H9 (cell line): ENCODE measurements around the gene ATAD3C. TPM values are rescaled to one million over a fixed set of nuclear protein-coding genes. Genes with fewer than 3 reads are reported as not detected.

Experiments
- DNase-seq: peaks from one replicate; pipeline ENCODE4 v3.0.0-alpha.2; 2017
- H2AFZ ChIP-seq: one replicate; pipeline ENCODE4 v1.6.1; 2013; ENCODE audit warnings: mild to moderate bottlenecking, low read length, control low read depth, moderate library complexity
- H2AK5ac ChIP-seq: 2 replicates; pipeline ENCODE4 v1.6.1; 2013; ENCODE audit warnings: low read length, control low read depth, mixed read lengths; ENCODE audit not compliant: insufficient read length
- H2BK120ac ChIP-seq: one replicate; pipeline ENCODE4 v1.6.1; 2013; ENCODE audit warnings: low read depth, mild to moderate bottlenecking, low read length, control low read depth, inconsistent platforms; ENCODE audit not compliant: poor library complexity, severe bottlenecking
- H2BK12ac ChIP-seq: 2 replicates; pipeline ENCODE4 v1.6.1; 2013; ENCODE audit warnings: low read length, control low read depth, mixed read lengths, low read depth; ENCODE audit not compliant: insufficient read length
- H2BK15ac ChIP-seq: 2 replicates; pipeline ENCODE4 v1.6.1; 2013; ENCODE audit warnings: low read depth, low read length, control low read depth
- H2BK20ac ChIP-seq: one replicate; pipeline ENCODE4 v1.6.1; 2013; ENCODE audit warnings: low read depth, mild to moderate bottlenecking, low read length, control low read depth, inconsistent platforms; ENCODE audit not compliant: poor library complexity, severe bottlenecking
- H2BK5ac ChIP-seq: 2 replicates; pipeline ENCODE4 v1.6.1; 2013; ENCODE audit warnings: low read length, control low read depth, mixed read lengths; ENCODE audit not compliant: insufficient read length
- H3K14ac ChIP-seq: 2 replicates; pipeline ENCODE4 v1.6.1; 2013; ENCODE audit warnings: low read length, control low read depth; ENCODE audit not compliant: insufficient read depth
- H3K18ac ChIP-seq: 2 replicates; pipeline ENCODE4 v1.6.1; 2013; ENCODE audit warnings: low read depth, mild to moderate bottlenecking, mixed read lengths, low read length, control low read depth; ENCODE audit not compliant: insufficient read length
- H3K23ac ChIP-seq: 2 replicates; pipeline ENCODE4 v1.6.1; 2013; ENCODE audit warnings: low read length, control low read depth, mixed read lengths, low read depth; ENCODE audit not compliant: insufficient read length
- H3K23me2 ChIP-seq: 2 replicates; pipeline ENCODE4 v1.6.1; 2013; ENCODE audit warnings: low read depth, mild to moderate bottlenecking, mixed read lengths, low read length, control low read depth; ENCODE audit not compliant: insufficient read length, poor library complexity, severe bottlenecking
- H3K27ac ChIP-seq: 2 replicates; pipeline ENCODE4 v1.5.1; 2013; ENCODE audit warnings: low read length, control low read depth, mixed read lengths, low read depth; ENCODE audit not compliant: insufficient read length
- H3K27me3 ChIP-seq: 2 replicates; pipeline ENCODE4 v1.6.1; 2013; ENCODE audit warnings: low read length, control low read depth, inconsistent platforms; ENCODE audit not compliant: insufficient read depth
- H3K4ac ChIP-seq: 2 replicates; pipeline ENCODE4 v1.6.1; 2013; ENCODE audit warnings: low read depth, mild to moderate bottlenecking, control low read depth, inconsistent platforms, low read length, moderate library complexity
- H3K4me1 ChIP-seq: 2 replicates; pipeline ENCODE4 v1.6.1; 2013; ENCODE audit warnings: low read length, control low read depth, inconsistent platforms; ENCODE audit not compliant: insufficient read depth
- H3K4me2 ChIP-seq: 2 replicates; pipeline ENCODE4 v1.6.1; 2013; ENCODE audit warnings: low read length, control low read depth, mixed read lengths; ENCODE audit not compliant: insufficient read length, insufficient read depth
- H3K56ac ChIP-seq: 2 replicates; pipeline ENCODE4 v1.6.1; 2013; ENCODE audit warnings: low read depth, mild to moderate bottlenecking, mixed read lengths, low read length, control low read depth; ENCODE audit not compliant: insufficient read length
- H3K79me1 ChIP-seq: 2 replicates; pipeline ENCODE4 v1.6.1; 2013; ENCODE audit warnings: low read depth, mild to moderate bottlenecking, moderate library complexity, low read length, control low read depth, inconsistent platforms; ENCODE audit not compliant: insufficient read depth, poor library complexity, severe bottlenecking
- H3K79me2 ChIP-seq: 2 replicates; pipeline ENCODE4 v1.6.1; 2013; ENCODE audit warnings: low read length, control low read depth, inconsistent platforms; ENCODE audit not compliant: insufficient read depth
- H3K9ac ChIP-seq: 2 replicates; pipeline ENCODE4 v1.6.1; 2013; ENCODE audit warnings: low read length, control low read depth, mixed read lengths; ENCODE audit not compliant: insufficient read length; ENCODE audit errors: extremely low read depth
- H3K9me3 ChIP-seq: one replicate; pipeline ENCODE4 v1.6.1; 2013; ENCODE audit warnings: low read depth, low read length, inconsistent platforms; ENCODE audit not compliant: control insufficient read depth
- H3T11ph ChIP-seq: one replicate; pipeline ENCODE4 v1.6.1; 2013; ENCODE audit warnings: mild to moderate bottlenecking, low read length, control low read depth, inconsistent platforms
- H4K20me1 ChIP-seq: one replicate; pipeline ENCODE4 v1.6.1; 2013; ENCODE audit not compliant: control insufficient read depth, insufficient read length, insufficient read depth
- H4K5ac ChIP-seq: 2 replicates; pipeline ENCODE4 v1.6.1; 2013; ENCODE audit warnings: low read depth, mild to moderate bottlenecking, mixed read lengths, low read length, control low read depth; ENCODE audit not compliant: insufficient read length
- H4K8ac ChIP-seq: replicated peaks from 2 replicates; pipeline ENCODE4 v1.6.1; 2013; ENCODE audit warnings: low read length, control low read depth, mixed read lengths, low read depth; ENCODE audit not compliant: insufficient read length
- H4K91ac ChIP-seq: 2 replicates; pipeline ENCODE4 v1.6.1; 2013; ENCODE audit warnings: low read depth, mild to moderate bottlenecking, moderate library complexity, mixed read lengths, low read length, control low read depth; ENCODE audit not compliant: insufficient read length
- H3K27ac Mint-ChIP-seq, 3 experiments: 2 replicates in 2 of 3; 3 replicates in 1 of 3; pipeline ENCODE4 v1.8.0; 2020 to 2021; ENCODE audit warnings: mixed read lengths in 3 of 3, mild to moderate bottlenecking in 1 of 3, moderate library complexity in 1 of 3
- H3K27me3 Mint-ChIP-seq: 2 replicates; pipeline ENCODE4 v1.8.0; 2021; ENCODE audit warnings: low read depth, mild to moderate bottlenecking, moderate library complexity, mixed read lengths
- H3K36me3 Mint-ChIP-seq, 3 experiments: 2 replicates in 2 of 3; 3 replicates in 1 of 3; pipeline ENCODE4 v1.8.0; 2020 to 2021; ENCODE audit warnings: low read depth in 3 of 3, mixed read lengths in 3 of 3; ENCODE audit not compliant: insufficient read depth in 1 of 3
- H3K4me1 Mint-ChIP-seq, 2 experiments: 2 replicates each; pipeline ENCODE4 v1.8.0; 2020; ENCODE audit warnings: mixed read lengths in 2 of 2
- H3K4me3 Mint-ChIP-seq, 2 experiments: 2 replicates in 1 of 2; 3 replicates in 1 of 2; pipeline ENCODE4 v1.8.0; 2020 to 2021; ENCODE audit warnings: mild to moderate bottlenecking in 2 of 2, mixed read lengths in 2 of 2, moderate library complexity in 1 of 2
- H3K9me3 Mint-ChIP-seq, 2 experiments: 2 replicates in 1 of 2; 3 replicates in 1 of 2; pipeline ENCODE4 v1.8.0; 2020; ENCODE audit warnings: mild to moderate bottlenecking in 2 of 2, mixed read lengths in 2 of 2, moderate library complexity in 1 of 2
- CTCF ChIP-seq: fragments of 200-600 bp; sonication (generic); conservative IDR thresholded peaks from 3 replicates; pipeline ENCODE4 v1.8.0; 2021; ENCODE audit warnings: antibody characterized with exemption, mild to moderate bottlenecking
- WGBS: extraction: QIAGEN DNeasy Blood & Tissue Kit; methylation state at CpG from one replicate; pipeline ENCODE4 v1.1.7; 2013; ENCODE audit warnings: missing lambda C conversion rate, low lambda C conversion rate, mixed read lengths; ENCODE audit not compliant: insufficient read length; ENCODE audit errors: extremely low coverage; 5-methylcytosine and 5-hydroxymethylcytosine counted together
- total RNA-seq: library from RNA; stranded (reverse); gene quantifications from 2 replicates; pipeline ENCODE4 v1.2.1, GENCODE V29; 2021

ATAD3C gene
- total RNA-seq, 1 experiment from 2014 or later = 7.7 TPM

DNA sequence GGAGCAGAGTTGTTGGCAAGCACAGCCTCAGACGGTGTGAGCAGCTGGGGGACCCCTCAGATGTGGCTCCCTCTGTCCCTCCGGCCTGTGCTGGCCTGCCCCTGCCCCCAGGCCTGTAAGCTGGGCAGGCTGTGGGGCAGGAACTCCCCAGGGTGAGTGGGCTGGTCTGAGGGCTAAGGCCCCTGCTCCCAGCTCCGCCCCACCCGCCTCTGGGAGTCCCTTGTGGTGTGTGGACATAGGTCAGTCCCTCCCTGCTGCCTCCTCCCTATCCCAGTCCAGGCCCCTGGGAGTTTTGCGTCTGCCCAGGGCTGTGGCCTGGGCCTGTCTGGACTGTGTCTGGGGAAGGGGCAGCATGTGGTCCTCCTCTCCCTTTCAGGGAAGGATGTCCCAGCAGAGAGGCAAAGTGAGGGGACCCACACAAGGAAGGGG is 17.6 kb upstream of the ATAD3C start:
- H3K27me3 ChIP-seq = no peaks in the 10 kb centered on the region
- H2BK20ac ChIP-seq = no peak overlapping the region
- no peak overlapping the region for H4K91ac ChIP-seq
- H3K4me2 ChIP-seq = no peak overlapping the region
- H3K14ac ChIP-seq = no peak overlapping the region; the same call in 1 of the 2 replicates
- no CpG with 5 or more reads among the region's 5 CpGs for WGBS
- H2BK15ac ChIP-seq = no peak overlapping the region
- H3K4me1 Mint-ChIP-seq = peaks cover 31 to 46% of the 10 kb centered on the region in 2 experiments
- no peak overlapping the region for H2BK120ac ChIP-seq
- no peaks in the 10 kb centered on the region for H3K9me3 ChIP-seq
- no peaks in the 10 kb centered on the region for H3K27me3 Mint-ChIP-seq
- H2BK5ac ChIP-seq = no peak overlapping the region
- H2AK5ac ChIP-seq = no peak overlapping the region
- TF ChIP-seq CTCF = no peak
- H4K20me1 ChIP-seq = no peaks in the 10 kb centered on the region
- H3K9me3 Mint-ChIP-seq = peaks cover 3 to 4% of the 10 kb centered on the region in 2 experiments; a peak in 4 of 5 replicates
- H2BK12ac ChIP-seq = no peak overlapping the region
- H3K56ac ChIP-seq = no peak overlapping the region
- peaks cover 2% of the 10 kb centered on the region; the same call in 1 of the 2 replicates for H3K79me2 ChIP-seq
- H4K8ac ChIP-seq = no peak overlapping the region
- no peaks in the 10 kb centered on the region for H3K79me1 ChIP-seq
- H3K27ac Mint-ChIP-seq = peak overlapping the region in 1 of 3 experiments; percentile 95; a peak in 1 of 7 replicates
- H3K4me1 ChIP-seq = peaks cover 2% of the 10 kb centered on the region; the same call in 1 of the 2 replicates
- no peak overlapping the region for H2AFZ ChIP-seq
- H3K23me2 ChIP-seq = peaks cover 10% of the 10 kb centered on the region
- H3K36me3 Mint-ChIP-seq = peaks cover 3 to 5% (median 4%) of the 10 kb centered on the region in 3 experiments; a peak in 5 of 7 replicates
- no peak overlapping the region for H4K5ac ChIP-seq
- H3K18ac ChIP-seq = peak overlapping the region; percentile 17
- H3K23ac ChIP-seq = no peak overlapping the region
- H3T11ph ChIP-seq = no peak overlapping the region
- no peak overlapping the region for H3K4ac ChIP-seq
- no peak overlapping the region; a peak in 1 of 5 replicates for H3K4me3 Mint-ChIP-seq
- DNase-seq = no peak
- no peak overlapping the region for H3K9ac ChIP-seq
- no peak overlapping the region for H3K27ac ChIP-seq
